Activated CD4-positive, alpha-beta T cell treated with anti-CD3 and anti-CD28 coated beads, Interleukin-2, amount 10 ng/mL, durations not matched to agents 24 days and 14 days (primary cell): Measurements from ENCODE around the gene CREBZF. TPM values are rescaled to one million over a fixed set of nuclear protein-coding genes. Genes with fewer than 3 reads are reported as not detected.

Experiments used
- DNase-seq: peaks from one replicate; pipeline ENCODE4 v3.0.0; 2022
- H3K27ac Mint-ChIP-seq: one replicate; pipeline ENCODE4 v1.8.0; 2022; ENCODE audit warnings: mild to moderate bottlenecking, mixed read lengths
- H3K27me3 Mint-ChIP-seq: one replicate; pipeline ENCODE4 v1.8.0; 2022; ENCODE audit warnings: mixed read lengths
- H3K36me3 Mint-ChIP-seq: one replicate; pipeline ENCODE4 v1.8.0; 2022; ENCODE audit warnings: low read depth, mild to moderate bottlenecking, mixed read lengths
- H3K4me1 Mint-ChIP-seq: one replicate; pipeline ENCODE4 v1.8.0; 2021; ENCODE audit warnings: mixed read lengths
- H3K4me3 Mint-ChIP-seq: one replicate; pipeline ENCODE4 v1.8.0; 2022; ENCODE audit warnings: mild to moderate bottlenecking, moderate library complexity, mixed read lengths
- H3K9me3 Mint-ChIP-seq: one replicate; pipeline ENCODE4 v1.8.0; 2021; ENCODE audit warnings: mixed read lengths
- intact Hi-C: fragments of 100-400 bp; cut with micrococcal nuclease; formaldehyde crosslinking; loops from one replicate; pipeline ENCODE4 v1.15.1; 2023
- total RNA-seq: library from RNA; stranded (reverse); gene quantifications from 2 replicates; pipeline ENCODE4 v1.2.3, GENCODE V29; 2022

The CREBZF gene, protein sequence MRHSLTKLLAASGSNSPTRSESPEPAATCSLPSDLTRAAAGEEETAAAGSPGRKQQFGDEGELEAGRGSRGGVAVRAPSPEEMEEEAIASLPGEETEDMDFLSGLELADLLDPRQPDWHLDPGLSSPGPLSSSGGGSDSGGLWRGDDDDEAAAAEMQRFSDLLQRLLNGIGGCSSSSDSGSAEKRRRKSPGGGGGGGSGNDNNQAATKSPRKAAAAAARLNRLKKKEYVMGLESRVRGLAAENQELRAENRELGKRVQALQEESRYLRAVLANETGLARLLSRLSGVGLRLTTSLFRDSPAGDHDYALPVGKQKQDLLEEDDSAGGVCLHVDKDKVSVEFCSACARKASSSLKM
- 50.9 and 54.5 TPM in 2 replicates for total RNA-seq

DNA sequence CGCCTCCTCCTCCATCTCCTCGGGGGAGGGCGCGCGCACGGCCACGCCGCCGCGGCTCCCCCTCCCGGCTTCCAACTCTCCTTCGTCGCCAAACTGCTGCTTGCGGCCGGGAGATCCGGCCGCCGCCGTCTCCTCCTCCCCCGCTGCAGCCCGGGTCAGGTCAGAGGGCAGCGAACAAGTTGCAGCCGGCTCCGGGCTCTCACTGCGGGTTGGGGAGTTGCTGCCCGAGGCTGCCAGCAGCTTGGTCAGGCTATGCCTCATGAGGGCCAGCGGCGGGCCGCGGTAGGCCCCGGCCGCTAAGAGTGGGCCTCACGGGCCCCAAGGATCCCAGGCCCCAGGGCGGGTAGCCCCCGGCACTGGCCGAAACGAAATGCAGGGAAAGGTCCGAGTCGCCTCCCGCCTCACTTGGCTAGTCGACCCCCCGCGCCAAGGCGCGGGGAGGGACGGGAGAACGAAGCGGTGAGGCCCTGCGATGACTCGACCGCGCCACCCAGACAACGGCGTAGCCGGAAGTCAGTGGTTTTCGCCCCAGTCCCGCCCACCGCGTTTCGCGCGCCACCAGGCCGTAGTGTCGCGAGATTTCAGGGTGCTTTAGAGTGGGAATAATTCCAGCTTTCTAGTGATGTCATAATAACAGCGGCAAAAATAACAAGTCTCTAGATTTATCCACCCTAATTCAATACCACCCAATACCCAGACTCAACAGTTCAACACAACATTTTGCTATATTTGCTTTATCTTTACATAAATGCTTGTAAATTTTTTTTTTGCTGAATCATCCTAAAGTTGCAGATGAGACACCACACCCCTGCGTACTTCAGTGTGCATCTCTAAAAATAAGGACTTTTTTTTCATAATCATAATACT, at the start of gene CREBZF:
Gene CREBZF, minus strand, starts transcription at position 515 of the 867 bp plus-strand sequence. Its CDS starts 254 bp downstream, at position 261.
- intact Hi-C loops: loop anchor here (1.0 to 10.0 kb wide), 8 partner anchors 17 to 630 kb away; partner anchors contain the start of genes EED, PICALM and TMEM126B
- Mint-ChIP-seq H3K4me1 (peaks cover 29% of the 10 kb centered on the region), H3K4me3 (peak within 1 kb of the TSS; percentile 97), H3K27me3 (peaks cover 2% of the 10 kb centered on the region), H3K36me3 (peaks cover 41% of the 10 kb centered on the region), H3K27ac (peak within 1 kb of the TSS; percentile 99), H3K9me3 (no peaks in the 10 kb centered on the region)
- peak; percentile 98 for DNase-seq

DNA sequence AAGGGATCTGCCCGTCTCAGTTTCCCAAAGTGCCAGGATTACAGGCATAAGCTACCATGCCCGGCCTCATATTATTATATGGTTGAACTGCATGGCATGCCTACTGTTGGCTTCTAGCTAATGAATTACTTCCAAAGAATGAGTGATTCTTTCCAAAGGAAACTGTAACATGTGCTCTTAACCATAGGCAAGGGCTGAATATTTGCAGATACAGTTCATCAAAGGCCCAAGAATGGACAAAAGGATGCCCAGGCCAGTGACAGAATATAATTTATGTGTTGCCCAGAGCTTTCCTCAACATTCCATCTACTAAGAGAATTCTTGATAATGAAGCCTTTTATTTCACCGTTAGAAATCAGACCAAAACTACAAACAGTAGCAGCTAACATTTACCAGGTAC, 48.0 kb upstream of the CREBZF start:
- H3K27ac Mint-ChIP-seq: no peak overlapping the region
- H3K27me3 Mint-ChIP-seq: no peaks in the 10 kb centered on the region

DNA sequence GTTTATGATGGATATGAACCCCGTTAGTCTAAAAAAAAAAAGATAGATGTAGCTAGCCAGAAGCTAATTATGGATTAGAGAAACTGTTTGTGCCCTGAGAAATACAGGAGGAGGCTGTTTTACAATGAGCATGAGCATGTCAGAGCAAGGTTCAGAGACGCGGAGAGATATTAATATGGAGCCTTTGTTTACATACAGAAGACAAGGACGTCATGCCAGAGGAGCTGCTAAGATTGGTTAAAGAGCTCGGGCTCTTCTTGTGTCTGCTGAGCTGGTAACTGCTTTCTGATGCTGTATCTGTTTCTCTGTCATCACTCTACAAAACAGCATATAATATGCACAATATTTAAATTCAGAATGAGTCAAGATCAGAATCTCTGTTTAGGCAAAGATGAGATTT, 46.0 kb upstream of the CREBZF start:
- no peak for DNase-seq
- H3K27ac Mint-ChIP-seq: no peak overlapping the region
- no peaks in the 10 kb centered on the region for H3K4me1 Mint-ChIP-seq
- intact Hi-C loops: loop anchor here (10.0 kb wide), 1 partner anchor 1036 kb away; no protein-coding TSS in a partner anchor
- peaks cover 26% of the 10 kb centered on the region for H3K36me3 Mint-ChIP-seq
- no peaks in the 10 kb centered on the region for H3K27me3 Mint-ChIP-seq
- no peak overlapping the region for H3K4me3 Mint-ChIP-seq
- H3K9me3 Mint-ChIP-seq: no peaks in the 10 kb centered on the region

More for the DNA sequence above, 48.0 kb upstream of the CREBZF start:
- no peak for DNase-seq
- no peaks in the 10 kb centered on the region for H3K9me3 Mint-ChIP-seq
- H3K4me3 Mint-ChIP-seq: no peak overlapping the region
- H3K4me1 Mint-ChIP-seq: peaks cover 3% of the 10 kb centered on the region
- H3K36me3 Mint-ChIP-seq: peaks cover 15% of the 10 kb centered on the region
- intact Hi-C loops: loop anchor here (10.0 kb wide), 1 partner anchor 1038 kb away; no protein-coding TSS in a partner anchor

DNA sequence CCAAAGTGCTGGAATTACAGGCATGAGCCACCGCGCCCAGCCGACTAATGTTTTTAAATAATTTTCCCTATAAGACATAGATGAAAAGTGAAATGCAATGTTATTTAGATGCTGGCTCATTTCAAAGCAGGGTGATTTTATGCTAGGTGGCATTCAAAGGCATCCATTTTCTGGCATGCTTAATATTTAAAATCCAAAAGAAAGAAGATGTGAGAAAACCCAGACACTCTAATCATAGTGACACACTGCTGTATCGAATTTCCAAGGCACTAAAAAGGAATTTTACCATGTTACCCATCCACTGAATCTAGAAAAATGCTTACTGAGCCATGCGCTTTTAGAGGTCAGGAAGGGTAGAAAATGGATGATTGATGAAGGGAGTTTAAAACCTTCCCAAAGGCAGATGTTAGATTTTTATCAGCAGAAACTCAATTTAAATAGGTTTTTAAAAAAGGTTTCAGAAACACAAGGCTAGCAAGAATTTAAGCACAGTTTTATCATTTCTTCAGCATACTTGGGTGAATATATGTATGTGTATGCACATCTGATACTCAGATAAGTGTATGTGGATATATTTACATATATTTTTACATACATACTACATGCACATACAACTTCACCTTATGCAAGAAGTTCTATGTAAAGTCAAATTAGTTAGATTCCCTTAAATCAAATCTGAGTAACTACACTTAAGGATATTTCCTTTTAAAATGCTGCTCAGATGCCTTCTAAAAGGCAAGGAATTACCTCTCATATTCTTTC, 45.2 kb upstream of the CREBZF start:
- H3K4me1 Mint-ChIP-seq: no peaks in the 10 kb centered on the region
- no peaks in the 10 kb centered on the region for H3K9me3 Mint-ChIP-seq
- no peaks in the 10 kb centered on the region for H3K27me3 Mint-ChIP-seq
- no peak overlapping the region for H3K4me3 Mint-ChIP-seq
- H3K27ac Mint-ChIP-seq: no peak overlapping the region
- intact Hi-C loops: loop anchor here (10.0 kb wide), 1 partner anchor 1035 kb away; no protein-coding TSS in a partner anchor
- peaks cover 29% of the 10 kb centered on the region for H3K36me3 Mint-ChIP-seq
- no peak for DNase-seq

DNA sequence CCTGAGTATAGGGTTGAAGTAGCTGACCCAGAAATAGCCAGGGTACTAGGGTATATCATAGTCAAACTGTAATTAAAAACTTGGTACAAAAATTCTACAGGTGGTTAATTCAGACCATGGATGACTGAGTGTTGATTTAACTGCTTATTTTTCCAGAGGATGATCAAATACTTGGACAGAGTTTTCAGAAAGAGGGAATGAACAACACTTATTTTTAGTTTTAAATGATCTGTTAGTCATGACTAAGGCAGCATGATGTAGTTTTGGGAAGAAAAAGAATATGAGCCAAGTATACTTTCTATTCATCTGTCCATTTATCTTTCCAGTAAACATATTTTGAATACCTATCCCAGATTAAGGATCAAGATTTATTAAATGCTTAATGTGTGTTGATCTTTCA, 40.9 kb upstream of the CREBZF start:
- Mint-ChIP-seq H3K4me3 (no peak overlapping the region), H3K27ac (no peak overlapping the region), H3K9me3 (peaks cover 8% of the 10 kb centered on the region), H3K27me3 (no peaks in the 10 kb centered on the region), H3K36me3 (peaks cover 51% of the 10 kb centered on the region), H3K4me1 (peaks cover under 1% of the 10 kb centered on the region)
- intact Hi-C loops: no loop called here
- DNase-seq: no peak

DNA sequence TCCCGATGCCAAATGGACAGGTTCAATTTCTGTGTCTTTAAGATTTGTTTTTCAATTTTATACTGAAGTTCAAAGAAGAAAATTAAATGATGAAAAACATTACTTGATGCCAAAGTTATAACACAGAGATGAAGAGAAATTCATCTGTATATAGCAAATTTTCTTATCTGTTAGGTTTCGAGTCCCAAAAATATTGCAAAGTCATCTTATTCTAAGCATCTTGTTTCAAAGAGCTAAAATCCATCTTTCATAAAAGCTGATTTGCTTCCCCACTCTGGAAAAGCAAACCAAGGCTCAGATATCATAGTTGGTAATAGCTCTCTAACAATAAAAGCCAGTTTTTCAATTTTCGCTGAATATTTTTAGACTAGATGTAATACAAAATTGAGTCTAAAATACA, 40.0 kb upstream of the CREBZF start:
- peaks cover 55% of the 10 kb centered on the region for H3K36me3 Mint-ChIP-seq
- peaks cover 8% of the 10 kb centered on the region for H3K9me3 Mint-ChIP-seq
- no peak overlapping the region for H3K4me3 Mint-ChIP-seq
- H3K27me3 Mint-ChIP-seq: no peaks in the 10 kb centered on the region
- intact Hi-C loops: no loop called here
- peaks cover 8% of the 10 kb centered on the region for H3K4me1 Mint-ChIP-seq
- no peak for DNase-seq
- no peak overlapping the region for H3K27ac Mint-ChIP-seq

DNA sequence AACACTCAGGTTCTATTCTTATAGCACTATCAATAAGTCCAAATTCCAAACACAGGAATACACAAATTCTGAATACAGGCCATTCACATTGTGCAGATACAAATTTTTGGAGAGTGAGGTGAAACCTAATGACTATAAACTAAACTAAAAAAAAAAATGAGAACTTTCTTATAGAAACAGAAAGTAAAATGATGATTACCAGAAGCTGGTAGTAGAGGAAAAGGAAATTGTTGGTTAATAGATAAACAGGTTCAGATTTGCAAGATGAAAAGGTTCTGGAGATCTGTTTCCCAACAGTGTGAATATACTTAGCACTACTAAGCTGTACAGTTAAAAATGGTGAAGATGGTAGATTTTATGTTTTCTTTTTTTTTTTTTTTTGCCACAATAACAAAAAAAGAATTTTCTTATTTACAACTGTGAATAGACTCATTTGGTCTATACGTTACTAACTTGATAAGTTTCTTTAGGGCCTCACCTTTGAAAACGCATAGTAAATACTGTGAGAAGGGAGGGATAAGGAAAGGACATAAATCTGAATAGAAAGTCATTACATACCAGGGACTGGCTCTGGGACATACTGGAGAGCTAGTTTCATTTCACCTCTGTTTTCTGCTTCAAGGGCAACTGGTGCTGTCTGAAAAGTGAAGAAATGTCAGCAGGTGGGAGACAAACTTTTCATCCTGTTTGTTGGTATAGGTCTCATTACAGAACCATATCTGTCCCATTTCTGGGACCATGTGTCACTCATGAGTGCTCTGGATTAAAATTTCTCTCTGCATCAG, 35.2 kb upstream of the CREBZF start:
- peak; percentile 58 for DNase-seq
- no peaks in the 10 kb centered on the region for H3K27me3 Mint-ChIP-seq
- H3K36me3 Mint-ChIP-seq: peaks cover 66% of the 10 kb centered on the region
- peak overlapping the region; percentile 80 for H3K27ac Mint-ChIP-seq
- H3K4me1 Mint-ChIP-seq: peaks cover 32% of the 10 kb centered on the region
- peaks cover 11% of the 10 kb centered on the region for H3K9me3 Mint-ChIP-seq
- intact Hi-C loops: loop anchor here (2.0 kb wide), 2 partner anchors 53 to 123 kb away; no protein-coding TSS in a partner anchor
- H3K4me3 Mint-ChIP-seq: peak overlapping the region; percentile 36

DNA sequence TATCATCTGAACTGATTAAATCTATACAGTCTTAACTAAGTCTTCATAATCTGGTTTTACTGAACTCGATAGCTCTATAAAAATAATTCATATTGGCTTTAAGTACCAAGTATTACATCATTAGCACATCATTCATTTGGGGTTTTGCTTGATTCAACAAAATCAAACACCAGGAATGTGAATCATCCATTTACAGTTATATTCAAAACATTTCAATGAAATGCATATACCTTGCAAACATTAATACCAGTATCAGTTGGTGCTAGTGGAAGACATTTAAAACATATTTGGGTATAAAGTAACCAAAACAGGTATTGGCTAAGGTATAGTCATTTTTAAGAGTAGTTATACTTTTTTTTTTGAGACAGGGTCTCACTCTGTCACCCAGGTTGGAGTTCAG, 33.3 kb upstream of the CREBZF start:
- H3K4me1 Mint-ChIP-seq: peaks cover 32% of the 10 kb centered on the region
- H3K27ac Mint-ChIP-seq: no peak overlapping the region
- peaks cover 8% of the 10 kb centered on the region for H3K9me3 Mint-ChIP-seq
- intact Hi-C loops: no loop called here
- no peak for DNase-seq
- H3K36me3 Mint-ChIP-seq: peaks cover 62% of the 10 kb centered on the region
- no peaks in the 10 kb centered on the region for H3K27me3 Mint-ChIP-seq
- no peak overlapping the region for H3K4me3 Mint-ChIP-seq

DNA sequence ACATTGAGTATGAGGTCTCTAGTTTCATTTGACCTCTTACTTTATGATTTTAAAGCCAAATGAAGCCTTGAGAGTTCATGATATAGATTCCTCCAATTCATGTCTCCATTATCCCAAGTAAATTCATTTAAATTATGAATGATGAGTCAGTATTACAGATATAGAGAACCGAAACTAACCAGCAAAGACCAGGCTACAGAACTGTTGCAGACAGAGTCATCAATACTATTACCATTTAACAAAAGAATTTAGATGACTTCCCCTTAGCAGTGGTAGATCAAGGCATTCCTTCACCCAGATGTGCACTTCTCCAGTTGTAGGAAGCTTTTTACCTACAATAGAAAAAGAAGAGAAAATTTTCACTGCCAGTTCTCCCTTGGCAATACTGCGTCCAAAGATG, 32.8 kb upstream of the CREBZF start:
- Mint-ChIP-seq H3K9me3 (peaks cover 4% of the 10 kb centered on the region), H3K36me3 (peaks cover 60% of the 10 kb centered on the region), H3K4me3 (no peak overlapping the region), H3K27ac (no peak overlapping the region), H3K27me3 (no peaks in the 10 kb centered on the region), H3K4me1 (peaks cover 32% of the 10 kb centered on the region)
- DNase-seq: peak; percentile 34
- intact Hi-C loops: no loop called here

DNA sequence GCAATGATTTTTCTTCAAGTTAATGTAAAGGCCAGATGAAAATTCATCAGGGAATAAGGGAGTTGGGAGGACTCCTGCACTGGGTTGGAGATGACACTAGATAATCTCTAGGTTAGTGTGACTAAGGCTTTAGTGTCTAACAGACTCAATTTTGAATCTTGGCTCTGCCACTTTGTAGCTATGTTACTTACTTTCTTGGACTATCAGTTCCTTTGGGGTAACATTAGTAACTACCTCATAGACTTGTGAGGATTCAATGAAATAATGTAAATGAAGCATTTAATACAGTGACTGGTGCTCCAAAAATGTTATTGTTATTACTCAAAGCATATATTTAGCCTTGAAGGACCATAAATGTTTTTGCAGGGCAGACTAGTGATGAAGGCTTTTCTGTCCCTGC, 30.6 kb upstream of the CREBZF start:
- Mint-ChIP-seq H3K4me1 (peaks cover 31% of the 10 kb centered on the region), H3K9me3 (peaks cover 3% of the 10 kb centered on the region), H3K4me3 (no peak overlapping the region), H3K27ac (no peak overlapping the region), H3K27me3 (no peaks in the 10 kb centered on the region), H3K36me3 (peaks cover 51% of the 10 kb centered on the region)
- DNase-seq: peak; percentile 19
- intact Hi-C loops: loop anchor here (2.0 kb wide), 1 partner anchor 131 kb away; no protein-coding TSS in a partner anchor

DNA sequence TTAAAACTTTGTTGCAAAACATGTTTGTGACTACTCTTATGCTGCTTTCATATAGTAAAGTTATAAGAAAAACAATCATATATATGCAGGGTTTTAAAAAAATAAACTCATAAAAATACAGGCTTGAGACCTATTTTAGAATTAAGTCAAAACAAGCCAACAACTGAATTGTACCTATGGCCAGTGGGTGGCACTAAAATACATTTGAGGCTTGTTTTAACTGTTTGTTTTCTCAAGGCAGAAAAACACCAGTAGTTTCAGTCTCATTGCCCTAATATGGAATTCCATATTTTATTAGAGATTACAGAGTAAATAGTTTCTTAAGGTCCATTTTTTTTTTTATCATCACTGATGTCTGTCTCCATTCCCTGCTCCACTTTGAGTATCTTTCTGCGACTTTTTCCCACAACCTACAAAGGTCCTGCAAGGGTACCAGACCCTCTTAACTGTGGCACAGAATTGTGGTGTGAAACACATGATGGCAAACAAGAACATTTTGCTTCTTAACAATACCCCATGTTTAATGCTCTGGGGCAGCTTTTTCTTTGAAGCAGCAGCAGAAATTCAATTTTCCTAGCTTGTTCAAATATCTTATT, 29.6 kb upstream of the CREBZF start:
- peak; percentile 74 for DNase-seq
- peaks cover 3% of the 10 kb centered on the region for H3K9me3 Mint-ChIP-seq
- H3K4me1 Mint-ChIP-seq: peaks cover 21% of the 10 kb centered on the region
- H3K27ac Mint-ChIP-seq: no peak overlapping the region
- H3K27me3 Mint-ChIP-seq: peaks cover 2% of the 10 kb centered on the region
- peaks cover 53% of the 10 kb centered on the region for H3K36me3 Mint-ChIP-seq
- no peak overlapping the region for H3K4me3 Mint-ChIP-seq
- intact Hi-C loops: loop anchor here (2.0 kb wide), 1 partner anchor 132 kb away; no protein-coding TSS in a partner anchor

DNA sequence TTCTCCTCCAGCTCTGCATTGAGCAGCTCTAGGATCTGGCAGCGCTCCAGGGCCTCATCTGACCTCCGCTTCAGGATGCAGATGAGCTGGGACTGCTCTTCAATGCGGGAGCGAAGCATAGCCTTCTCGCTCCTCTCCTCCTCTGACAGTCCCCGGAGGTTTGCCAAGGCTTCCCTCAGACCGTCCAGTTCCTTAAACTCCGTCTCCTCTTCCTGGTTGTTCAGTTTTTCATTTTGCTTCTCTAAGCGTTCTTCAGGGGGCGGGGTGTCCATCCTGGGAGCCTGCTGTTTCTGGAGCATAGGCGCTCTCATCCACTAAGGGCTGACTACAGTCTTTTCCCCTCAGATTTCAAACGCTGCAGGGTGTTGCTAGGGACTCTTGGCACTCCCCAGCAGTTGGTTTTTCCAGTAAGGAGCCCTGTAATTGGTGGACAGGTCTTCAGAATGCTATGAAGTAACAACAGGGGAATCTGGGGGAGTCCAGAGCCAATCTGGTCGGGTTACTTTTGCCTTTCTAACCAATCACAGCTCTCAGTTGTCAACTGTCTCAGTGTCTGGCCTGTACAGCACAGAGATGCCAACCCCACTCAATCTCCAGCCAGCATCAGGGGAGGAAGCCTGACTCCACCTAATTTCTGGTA, 21.0 kb upstream of the CREBZF start, which contains the start of gene CCDC89:
Gene CCDC89, minus strand, starts transcription at position 376 of the 640 bp plus-strand sequence. Its CDS starts 65 bp downstream, at position 311.
- Mint-ChIP-seq H3K36me3 (peaks cover 12% of the 10 kb centered on the region), H3K27me3 (peaks cover 2% of the 10 kb centered on the region), H3K4me3 (no peak within 1 kb of the TSS), H3K4me1 (peaks cover 19% of the 10 kb centered on the region), H3K9me3 (no peaks in the 10 kb centered on the region), H3K27ac (no peak within 1 kb of the TSS)
- intact Hi-C loops: no loop called here
- no peak for DNase-seq
